IPS DF 4.7 (cell line): Measurements from ENCODE around the gene ZMYND11.
"Not testable (repeated sequence)": the region's sequence is repeated elsewhere in the genome, so short reads cannot be mapped to it uniquely, and the experiment has no call there.

Experiments
- DNase-seq: peaks from one replicate; pipeline ENCODE4 v3.0.0-alpha.2; 2013; ENCODE audit warnings: low spot score; ENCODE audit errors: extremely low read depth

ZMYND11 gene

GRCh38 chr10:132946-133898 is 2.0 kb upstream of the ZMYND11 start:
- DNase-seq = no peak

GRCh38 chr10:134247-135131 is 766 bp upstream of the ZMYND11 start:
- no peak for DNase-seq

GRCh38 chr10:135601-136464 is 578 bp downstream of the ZMYND11 start:
- DNase-seq = no peak

DNA sequence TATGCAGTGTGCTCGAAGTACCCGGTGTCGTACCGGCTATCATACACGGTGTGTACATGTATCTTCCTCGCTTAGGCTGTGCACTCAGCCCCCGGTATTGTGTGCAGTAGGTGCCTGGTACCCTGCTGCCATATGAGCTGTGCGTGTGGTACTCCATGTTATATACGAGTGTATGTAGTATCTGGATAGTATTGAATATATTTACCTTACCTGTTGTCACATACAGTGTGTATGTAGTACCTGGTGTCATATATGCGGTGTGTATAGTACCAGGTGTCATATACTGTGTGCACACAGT is 1.2 kb downstream of the ZMYND11 start:
- DNase-seq = no peak

DNA sequence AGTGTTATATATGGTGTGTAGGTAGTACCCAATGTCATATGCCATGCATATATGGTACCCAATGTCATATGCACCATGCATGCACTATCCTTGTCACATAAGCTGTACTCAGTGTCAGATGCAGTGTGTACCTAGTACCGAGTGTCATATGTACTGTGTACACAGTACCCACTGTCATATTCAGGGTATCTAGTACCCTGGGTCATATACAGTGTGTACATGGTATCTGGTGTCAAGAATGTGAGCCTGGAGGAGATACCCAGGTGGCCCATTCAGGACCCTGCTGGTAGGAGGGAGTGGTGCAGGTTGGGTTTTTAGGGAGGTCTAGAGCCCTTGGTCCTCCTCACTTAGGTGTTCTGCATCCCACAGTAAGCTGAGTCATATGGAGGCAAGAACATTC is 1.8 kb downstream of the ZMYND11 start:
- DNase-seq = no peak

DNA sequence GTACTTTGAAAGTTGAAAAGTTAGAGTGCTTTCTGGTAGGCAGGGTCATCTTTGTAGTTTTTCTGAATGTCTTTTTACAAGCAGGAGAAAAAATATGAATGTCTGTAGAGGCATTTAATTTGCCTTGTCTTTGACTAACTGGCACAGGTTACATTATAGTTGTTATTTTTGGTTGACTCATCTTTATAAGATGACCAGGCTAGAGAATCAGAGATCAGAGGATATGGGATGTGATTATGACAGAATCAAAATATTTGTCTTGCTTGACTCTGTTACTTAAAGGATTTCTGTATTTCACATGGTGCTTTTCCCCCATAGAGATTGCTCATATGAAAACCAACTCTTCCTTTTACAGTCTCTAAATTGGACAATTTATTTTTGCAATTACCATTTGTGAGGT is 2.4 kb downstream of the ZMYND11 start:
- DNase-seq = no peak

GRCh38 chr10:142371-142770 is 7.1 kb downstream of the ZMYND11 start:
- DNase-seq = no peak

DNA sequence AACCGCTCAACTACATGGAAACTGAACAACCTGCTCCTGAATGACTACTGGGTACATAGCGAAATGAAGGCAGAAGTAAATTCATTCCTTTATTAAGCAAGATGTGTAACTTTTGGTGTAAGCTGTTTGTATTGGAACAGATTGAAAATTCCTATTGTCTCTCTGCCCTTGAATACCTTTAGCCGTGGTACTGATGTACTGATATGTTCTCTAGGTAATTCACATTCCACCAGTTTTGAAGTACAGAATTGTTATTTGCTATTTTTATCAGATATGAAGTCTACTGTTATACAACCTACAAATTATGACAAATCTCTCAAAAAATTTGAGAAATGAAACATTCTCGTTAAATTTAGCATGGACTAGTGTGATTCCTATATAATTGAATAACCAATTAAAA is 17.7 kb downstream of the ZMYND11 start:
- no peak for DNase-seq

DNA sequence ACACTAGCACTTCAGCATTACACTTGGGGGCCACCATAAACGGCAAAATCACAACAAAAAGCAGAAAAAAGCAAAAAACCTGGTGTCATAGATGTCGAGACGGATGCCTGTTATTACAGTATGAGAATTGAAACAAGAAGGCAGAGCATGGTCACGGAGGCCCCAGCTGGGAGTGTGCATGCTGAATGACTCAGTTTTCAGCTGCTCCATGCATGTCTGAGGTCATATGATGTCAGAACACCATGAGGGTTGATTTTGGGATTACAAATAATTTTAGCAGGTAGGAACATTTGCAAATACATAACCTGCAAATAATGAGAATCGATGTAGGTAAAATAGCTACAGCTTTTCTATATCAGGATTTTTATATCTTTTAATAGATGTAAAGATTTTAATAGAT is 19.1 kb downstream of the ZMYND11 start:
- no peak for DNase-seq

DNA sequence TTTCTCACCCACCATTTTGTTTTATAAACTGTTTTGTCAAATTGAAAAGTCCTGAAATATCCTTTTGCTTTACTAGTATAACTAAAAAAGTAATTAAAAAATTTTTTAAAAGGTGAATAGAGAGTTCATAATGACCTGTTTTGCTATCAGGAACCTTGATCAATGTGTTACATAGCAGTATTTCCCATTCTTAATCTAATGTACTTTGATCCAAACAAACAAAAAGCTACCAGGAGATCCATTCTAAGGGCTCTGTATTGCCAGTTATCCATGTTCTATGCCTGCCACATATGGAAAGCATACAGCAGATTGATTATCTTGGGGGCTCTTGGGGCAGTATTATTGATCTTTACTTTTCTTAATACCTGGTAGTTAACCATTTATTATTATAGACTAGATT is 32.1 kb downstream of the ZMYND11 start:
- no peak for DNase-seq

- no peak for DNase-seq
Measured at GRCh38 chr10:173741-174140, 38.5 kb downstream of the ZMYND11 start.

DNA sequence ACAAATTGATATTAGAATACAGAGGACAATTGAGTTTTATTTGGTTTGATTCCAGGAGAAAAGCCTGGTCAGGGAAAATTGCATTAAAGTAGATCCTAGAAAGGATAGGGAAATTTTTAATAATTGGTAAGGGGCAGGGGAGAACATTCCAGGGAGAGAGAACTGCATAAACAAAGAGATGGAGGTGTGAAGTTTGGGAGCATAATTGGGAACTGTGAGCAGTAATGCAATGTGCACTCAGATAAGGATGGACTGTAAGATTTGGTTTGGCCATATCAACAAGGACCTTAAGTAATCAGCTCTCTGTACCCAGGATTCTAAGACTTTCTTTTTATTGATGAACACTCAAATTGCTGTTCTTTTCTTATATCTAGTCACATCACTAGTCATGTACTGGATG is 41.4 kb downstream of the ZMYND11 start:
- no peak for DNase-seq

DNA sequence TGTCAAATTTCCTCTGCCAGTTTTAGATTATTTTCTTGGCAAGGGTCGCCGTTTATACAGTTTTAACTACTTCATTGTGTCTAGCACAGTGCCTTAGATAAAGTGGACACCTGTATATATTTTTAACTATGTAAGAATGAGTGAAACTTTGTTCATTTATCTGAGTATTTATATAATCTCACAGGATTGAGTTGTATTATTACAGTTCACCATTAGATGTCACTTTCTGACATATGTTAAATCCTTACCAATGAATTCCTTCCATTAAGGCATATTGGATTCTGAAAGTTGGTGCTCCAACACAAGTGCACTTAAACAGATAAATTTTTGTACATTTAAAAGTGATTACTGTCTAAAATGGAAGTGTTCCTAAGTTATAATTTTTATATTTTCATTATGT is 43.0 kb downstream of the ZMYND11 start:
- no peak for DNase-seq

DNA sequence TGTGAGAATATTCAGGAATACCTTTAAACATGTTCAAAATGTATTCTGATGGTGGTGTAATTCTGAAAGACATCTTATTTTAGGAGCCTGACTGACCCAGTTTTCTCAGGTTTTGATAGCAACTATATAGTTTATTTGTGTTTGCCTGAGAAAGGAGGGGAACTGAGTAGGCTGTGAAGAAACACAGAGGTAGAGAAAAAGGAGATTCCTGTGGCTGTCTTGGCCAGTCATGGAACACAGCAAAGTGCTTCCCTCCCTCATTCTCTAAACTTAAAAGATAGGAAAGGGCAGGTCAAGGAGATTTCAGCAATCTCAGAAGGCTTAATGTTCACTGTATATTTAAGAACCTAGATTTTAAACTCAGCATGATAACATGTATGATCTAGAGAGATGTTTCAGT is 43.5 kb downstream of the ZMYND11 start:
- DNase-seq = no peak

- DNase-seq = no peak
Measured at GRCh38 chr10:182441-183201, 47.4 kb downstream of the ZMYND11 start.

GRCh38 chr10:184174-184573 is 48.9 kb downstream of the ZMYND11 start:
- DNase-seq = no peak

GRCh38 chr10:184911-185310 is 49.7 kb downstream of the ZMYND11 start:
- no peak for DNase-seq

GRCh38 chr10:185571-185970 is 50.3 kb downstream of the ZMYND11 start:
- not testable (repeated sequence) for DNase-seq

DNA sequence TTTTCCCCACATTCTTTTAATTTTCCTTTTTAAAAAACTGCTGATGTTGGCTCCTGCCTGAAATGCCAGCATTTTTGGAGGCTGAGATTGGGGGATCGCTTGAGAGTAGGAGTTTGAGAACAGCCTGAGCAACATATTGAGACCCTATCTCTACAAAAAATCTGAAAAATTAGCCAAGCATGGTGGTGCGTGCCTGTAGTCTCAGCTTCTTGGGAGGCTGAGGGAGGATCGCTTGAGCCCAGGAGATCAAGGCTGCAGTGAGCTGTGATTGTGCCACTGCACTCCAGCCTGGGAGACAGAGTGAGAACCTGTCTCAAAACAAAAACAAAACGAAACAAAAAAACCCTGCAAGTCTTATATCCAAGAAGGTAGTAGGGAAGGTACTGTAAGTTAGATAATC is 51.7 kb downstream of the ZMYND11 start:
- no peak for DNase-seq

GRCh38 chr10:188546-188945 is 53.3 kb downstream of the ZMYND11 start:
- no peak for DNase-seq

GRCh38 chr10:190216-190615 is 55.0 kb downstream of the ZMYND11 start:
- DNase-seq = no peak
